A673 (cell line): ENCODE measurements around the gene HOXA9. TPM values are rescaled to one million over a fixed set of nuclear protein-coding genes. Genes with fewer than 3 reads are reported as not detected.

Experiments used
- BruUV-seq: library from RNA; stranded (reverse); fragments of 400-500 nt; replicated peaks from 2 replicates; lab custom pipeline; 2021; lab: Mats Ljungman, UMichigan
- CTCF ChIA-PET: fragments of 300-600 bp; sonication (Branson Sonifier 250); formaldehyde crosslinking; loops from one replicate; lab custom pipeline; 2022; ENCODE audit warnings: antibody characterized with exemption; lab: Charles Lee
- POLR2A ChIA-PET: fragments of 300-600 bp; sonication (Branson Sonifier 250); formaldehyde crosslinking; loops from one replicate; lab custom pipeline; 2022; ENCODE audit warnings: antibody characterized with exemption; ENCODE audit not compliant: low non-redundant PET; lab: Charles Lee
- DNase-seq: peaks from one replicate; pipeline ENCODE4 v3.0.0-alpha.2; 2015; ENCODE audit warnings: low spot score
- H3K27ac ChIP-seq: fragments of 200-600 bp; sonication (generic); 2 replicates; pipeline ENCODE4 v1.5.1; 2016; ENCODE audit warnings: mixed run types, low read depth, mild to moderate bottlenecking, mixed read lengths, antibody characterized with exemption, low read length; ENCODE audit not compliant: poor library complexity, severe bottlenecking
- H3K27me3 ChIP-seq: fragments of 200-600 bp; sonication (generic); replicated peaks from 2 replicates; pipeline ENCODE4 v1.6.1; 2017; ENCODE audit warnings: mixed run types, low read depth, mild to moderate bottlenecking, mixed read lengths, antibody characterized with exemption, low read length; ENCODE audit not compliant: insufficient read depth, poor library complexity
- H3K36me3 ChIP-seq: fragments of 200-600 bp; sonication (generic); 2 replicates; pipeline ENCODE4 v1.6.1; 2016; ENCODE audit warnings: mixed run types, mild to moderate bottlenecking, mixed read lengths, antibody characterized with exemption, low read length; ENCODE audit not compliant: insufficient read depth, poor library complexity, severe bottlenecking
- H3K4me1 ChIP-seq: fragments of 200-600 bp; sonication (generic); 2 replicates; pipeline ENCODE4 v1.6.1; 2017; ENCODE audit warnings: mixed run types, mild to moderate bottlenecking, mixed read lengths, antibody characterized with exemption, low read length; ENCODE audit not compliant: insufficient read depth, poor library complexity, severe bottlenecking
- H3K4me3 ChIP-seq: fragments of 200-600 bp; sonication (generic); 2 replicates; pipeline ENCODE4 v1.5.1; 2016; ENCODE audit warnings: low read depth, mixed run types, mild to moderate bottlenecking, mixed read lengths, low read length; ENCODE audit not compliant: poor library complexity, severe bottlenecking
- H3K9me3 ChIP-seq: fragments of 200-600 bp; sonication (generic); 2 replicates; pipeline ENCODE4 v1.6.1; 2016; ENCODE audit warnings: mixed run types, low read depth, mild to moderate bottlenecking, mixed read lengths, antibody characterized with exemption, low read length; ENCODE audit not compliant: poor library complexity, severe bottlenecking
- CTCF ChIP-seq: fragments of 300-800, 200-600 bp; sonication (generic); conservative IDR thresholded peaks from 2 replicates; pipeline ENCODE4 v1.5.1; 2017; ENCODE audit warnings: low read depth, mild to moderate bottlenecking, antibody characterized with exemption, low read length, moderate library complexity, mixed read lengths
- EZH2 ChIP-seq: fragments of 200-600 bp; sonication (generic); IDR thresholded peaks from 2 replicates; pipeline ENCODE4 v1.6.1; 2017; ENCODE audit warnings: borderline replicate concordance, low read depth, mild to moderate bottlenecking, mixed read lengths, antibody characterized with exemption, low read length; ENCODE audit not compliant: poor library complexity, severe bottlenecking
- intact Hi-C: fragments of 100-400 bp; cut with micrococcal nuclease; formaldehyde crosslinking; loops from one replicate; pipeline ENCODE4 v1.10.0; 2022; ENCODE audit not compliant: unreplicated experiment
- total RNA-seq: library from RNA; stranded (reverse); gene quantifications from 2 replicates; pipeline ENCODE4 v1.2.3, GENCODE V29; 2021

HOXA9 gene
- total RNA-seq, 1 experiment from 2014 or later, result not detected

GRCh38 chr7:27172823-27173510 is 7.6 kb upstream of the HOXA9 start:
- Histone ChIP-seq H3K4me3 (peak overlapping the region; percentile 41), H3K27ac (no peak overlapping the region), H3K9me3 (no peaks in the 10 kb centered on the region), H3K36me3 (no peaks in the 10 kb centered on the region), H3K27me3 (peaks cover 85% of the 10 kb centered on the region), H3K4me1 (peaks cover 7% of the 10 kb centered on the region)
- intact Hi-C loops, result no loop called here
- TF ChIP-seq EZH2 (no peak), CTCF (no peak)
- CTCF ChIA-PET, result no interaction called here
- DNase-seq, result peak; percentile 35
- POLR2A ChIA-PET, result no interaction called here
- BruUV-seq, result no TSS peak

- DNase-seq, result no peak
- POLR2A ChIA-PET, result no interaction called here
- H3K27me3 ChIP-seq, result peaks cover 85% of the 10 kb centered on the region
- no peaks in the 10 kb centered on the region for H3K36me3 ChIP-seq
- TF ChIP-seq CTCF (no peak), EZH2 (no peak)
- no peak overlapping the region for H3K27ac ChIP-seq
- BruUV-seq, result no TSS peak
- H3K4me3 ChIP-seq, result no peak overlapping the region
- H3K4me1 ChIP-seq, result peaks cover 7% of the 10 kb centered on the region
- no peaks in the 10 kb centered on the region for H3K9me3 ChIP-seq
- CTCF ChIA-PET, result no interaction called here
- intact Hi-C loops, result no loop called here
These were observed 7.0 kb upstream of the HOXA9 start for GRCh38 chr7:27172315-27172774.

- no peak for TF ChIP-seq CTCF
- no peaks in the 10 kb centered on the region for H3K9me3 ChIP-seq
- no peak overlapping the region for H3K4me3 ChIP-seq
- peaks cover 85% of the 10 kb centered on the region for H3K27me3 ChIP-seq
- BruUV-seq, result no TSS peak
- POLR2A ChIA-PET, result no interaction called here
- H3K36me3 ChIP-seq, result no peaks in the 10 kb centered on the region
- H3K27ac ChIP-seq, result no peak overlapping the region
- DNase-seq, result no peak
- H3K4me1 ChIP-seq, result peaks cover 7% of the 10 kb centered on the region
- CTCF ChIA-PET, result no interaction called here
- intact Hi-C loops, result no loop called here
These were observed 6.4 kb upstream of the HOXA9 start for GRCh38 chr7:27171637-27172314.
